Activated CD4-positive, alpha-beta T cell treated with anti-CD3 and anti-CD28 coated beads, Interleukin-2, amount 50 U/mL, for 24 hours (primary cell): ENCODE data around the gene SMAP2.

Experiments
- DNase-seq, 2 donors: peaks; one replicate each; pipeline ENCODE4 v3.0.0-alpha.2; 2020; ENCODE audit warnings: low read depth in 1 of 2, low spot score in 1 of 2

SMAP2 gene

GRCh38 chr1:40416709-40417108 is 43.2 kb downstream of the SMAP2 start:
- DNase-seq, result no peak

- DNase-seq, result no peak
Observed at GRCh38 chr1:40421431-40422384, 48.2 kb downstream of the SMAP2 start.

- no peak for DNase-seq
Observed at GRCh38 chr1:40422630-40423263, 49.2 kb downstream of the SMAP2 start.

GRCh38 chr1:40423264-40423642 is 49.7 kb downstream of the SMAP2 start:
- no peak for DNase-seq

GRCh38 chr1:40423951-40424618 is 50.6 kb downstream of the SMAP2 start:
- DNase-seq, result no peak

- no peak for DNase-seq
Observed at GRCh38 chr1:40425198-40425597, 51.7 kb downstream of the SMAP2 start.

GRCh38 chr1:40431385-40431784 is 57.9 kb downstream of the SMAP2 start:
- DNase-seq, result no peak

GRCh38 chr1:40432644-40433390 is 59.3 kb downstream of the SMAP2 start:
- DNase-seq, result no peak

GRCh38 chr1:40435471-40435870 is 61.9 kb downstream of the SMAP2 start:
- no peak for DNase-seq

- DNase-seq, result no peak
Observed at GRCh38 chr1:40435876-40436275, 62.3 kb downstream of the SMAP2 start.

- peak in 1 of 2 donors; percentile 27 for DNase-seq
Observed at GRCh38 chr1:40438391-40439015, 65.0 kb downstream of the SMAP2 start.

- DNase-seq, result no peak
Observed at GRCh38 chr1:40439247-40439646, 65.7 kb downstream of the SMAP2 start.

- DNase-seq, result peak; percentile 73 to 82
Observed at GRCh38 chr1:40449684-40450494, 76.4 kb downstream of the SMAP2 start, which contains the start of gene ZFP69B. TSS of gene ZFP69B (plus strand) at chr1:40450476. CDS start at chr1:40450962, 486 bp downstream.

- peak; percentile 65 to 85 for DNase-seq
Observed at GRCh38 chr1:40450495-40451237, 77.1 kb downstream of the SMAP2 start.

- no peak for DNase-seq
Observed at GRCh38 chr1:40451238-40451585, 77.7 kb downstream of the SMAP2 start.

- DNase-seq, result no peak
Observed at GRCh38 chr1:40454873-40455272, 81.3 kb downstream of the SMAP2 start.

- DNase-seq, result no peak
Observed at GRCh38 chr1:40462956-40463590, 89.5 kb downstream of the SMAP2 start.

GRCh38 chr1:40469327-40469726 is 95.8 kb downstream of the SMAP2 start:
- DNase-seq, result no peak
